KMS-11 (cell line): ENCODE measurements around the gene METTL22.

Experiments used
- H2AFZ ChIP-seq: fragments of 200-600 bp; sonication (generic); 2 replicates; pipeline ENCODE4 v1.6.1; 2016; ENCODE audit warnings: antibody characterized with exemption, mixed run types, low read depth
- H3K27ac ChIP-seq: fragments of 200-600 bp; sonication (generic); 2 replicates; pipeline ENCODE4 v1.6.1; 2016; ENCODE audit warnings: mild to moderate bottlenecking, mixed run types
- H3K27me3 ChIP-seq: fragments of 200-600 bp; sonication (generic); 2 replicates; pipeline ENCODE4 v1.6.1; 2017; ENCODE audit warnings: mild to moderate bottlenecking, low read depth, mixed run types, moderate library complexity; ENCODE audit not compliant: insufficient read depth
- H3K36me3 ChIP-seq: fragments of 200-600 bp; sonication (generic); 2 replicates; pipeline ENCODE4 v1.6.1; 2017; ENCODE audit warnings: mild to moderate bottlenecking, mixed run types; ENCODE audit not compliant: insufficient read depth
- H3K4me1 ChIP-seq: fragments of 200-600 bp; sonication (generic); 2 replicates; pipeline ENCODE4 v1.6.1; 2016; ENCODE audit warnings: mild to moderate bottlenecking, low read depth, mixed run types; ENCODE audit not compliant: poor library complexity, severe bottlenecking
- H3K4me2 ChIP-seq: fragments of 200-600 bp; sonication (generic); 2 replicates; pipeline ENCODE4 v1.7.0; 2016; ENCODE audit warnings: mild to moderate bottlenecking, mixed run types
- H3K4me3 ChIP-seq: fragments of 200-600 bp; sonication (generic); IDR thresholded peaks from 2 replicates; pipeline ENCODE4 v1.6.1; 2017; ENCODE audit warnings: low read depth, low read length, mixed read lengths; ENCODE audit not compliant: insufficient read depth
- H3K79me2 ChIP-seq: fragments of 200-600 bp; sonication (generic); 2 replicates; pipeline ENCODE4 v1.6.1; 2016; ENCODE audit warnings: low read depth, mixed run types; ENCODE audit not compliant: insufficient read depth
- H3K9ac ChIP-seq: fragments of 200-600 bp; sonication (generic); 2 replicates; pipeline ENCODE4 v1.6.1; 2016; ENCODE audit warnings: mild to moderate bottlenecking, mixed run types
- H4K20me1 ChIP-seq: fragments of 200-600 bp; sonication (generic); 2 replicates; pipeline ENCODE4 v1.6.1; 2016; ENCODE audit warnings: mild to moderate bottlenecking, mixed run types; ENCODE audit not compliant: insufficient read depth
- TF ChIP-seq, protein P1 (sequence below): fragments of 200-600 bp; sonication (generic); conservative IDR thresholded peaks from 2 replicates; pipeline ENCODE4 v1.6.1; 2017; ENCODE audit warnings: low read depth, mild to moderate bottlenecking, antibody characterized with exemption, low read length, moderate library complexity, mixed read lengths

The METTL22 gene

GRCh38 chr16:8607214-8607613 is 14.3 kb upstream of the METTL22 start:
- Histone ChIP-seq H2AFZ (no peak overlapping the region), H3K4me1 (no peaks in the 10 kb centered on the region), H3K79me2 (no peaks in the 10 kb centered on the region), H3K36me3 (no peaks in the 10 kb centered on the region), H4K20me1 (no peaks in the 10 kb centered on the region), H3K9ac (no peak overlapping the region), H3K27ac (no peak overlapping the region), H3K4me3 (no peak overlapping the region), H3K4me2 (no peak overlapping the region), H3K27me3 (no peaks in the 10 kb centered on the region)
- TF ChIP-seq, protein P1, sequence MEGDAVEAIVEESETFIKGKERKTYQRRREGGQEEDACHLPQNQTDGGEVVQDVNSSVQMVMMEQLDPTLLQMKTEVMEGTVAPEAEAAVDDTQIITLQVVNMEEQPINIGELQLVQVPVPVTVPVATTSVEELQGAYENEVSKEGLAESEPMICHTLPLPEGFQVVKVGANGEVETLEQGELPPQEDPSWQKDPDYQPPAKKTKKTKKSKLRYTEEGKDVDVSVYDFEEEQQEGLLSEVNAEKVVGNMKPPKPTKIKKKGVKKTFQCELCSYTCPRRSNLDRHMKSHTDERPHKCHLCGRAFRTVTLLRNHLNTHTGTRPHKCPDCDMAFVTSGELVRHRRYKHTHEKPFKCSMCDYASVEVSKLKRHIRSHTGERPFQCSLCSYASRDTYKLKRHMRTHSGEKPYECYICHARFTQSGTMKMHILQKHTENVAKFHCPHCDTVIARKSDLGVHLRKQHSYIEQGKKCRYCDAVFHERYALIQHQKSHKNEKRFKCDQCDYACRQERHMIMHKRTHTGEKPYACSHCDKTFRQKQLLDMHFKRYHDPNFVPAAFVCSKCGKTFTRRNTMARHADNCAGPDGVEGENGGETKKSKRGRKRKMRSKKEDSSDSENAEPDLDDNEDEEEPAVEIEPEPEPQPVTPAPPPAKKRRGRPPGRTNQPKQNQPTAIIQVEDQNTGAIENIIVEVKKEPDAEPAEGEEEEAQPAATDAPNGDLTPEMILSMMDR, result no peak

- Histone ChIP-seq H2AFZ (no peak overlapping the region), H3K4me3 (no peak overlapping the region), H3K9ac (no peak overlapping the region), H3K27me3 (no peaks in the 10 kb centered on the region), H3K79me2 (no peaks in the 10 kb centered on the region), H3K4me1 (no peaks in the 10 kb centered on the region), H4K20me1 (no peaks in the 10 kb centered on the region), H3K4me2 (no peak overlapping the region), H3K36me3 (no peaks in the 10 kb centered on the region), H3K27ac (no peak overlapping the region)
- TF ChIP-seq, protein P1, result no peak
Measured at GRCh38 chr16:8611122-8611521, 10.4 kb upstream of the METTL22 start.

- no peaks in the 10 kb centered on the region for H4K20me1 ChIP-seq
- H3K4me2 ChIP-seq, result no peak overlapping the region
- no peaks in the 10 kb centered on the region for H3K79me2 ChIP-seq
- H2AFZ ChIP-seq, result no peak overlapping the region
- no peak overlapping the region for H3K9ac ChIP-seq
- H3K4me1 ChIP-seq, result no peaks in the 10 kb centered on the region
- H3K27me3 ChIP-seq, result no peaks in the 10 kb centered on the region
- TF ChIP-seq, protein P1, result no peak
- H3K27ac ChIP-seq, result no peak overlapping the region
- H3K36me3 ChIP-seq, result no peaks in the 10 kb centered on the region
- no peak overlapping the region for H3K4me3 ChIP-seq
Measured at GRCh38 chr16:8611886-8612600, 9.5 kb upstream of the METTL22 start.

DNA sequence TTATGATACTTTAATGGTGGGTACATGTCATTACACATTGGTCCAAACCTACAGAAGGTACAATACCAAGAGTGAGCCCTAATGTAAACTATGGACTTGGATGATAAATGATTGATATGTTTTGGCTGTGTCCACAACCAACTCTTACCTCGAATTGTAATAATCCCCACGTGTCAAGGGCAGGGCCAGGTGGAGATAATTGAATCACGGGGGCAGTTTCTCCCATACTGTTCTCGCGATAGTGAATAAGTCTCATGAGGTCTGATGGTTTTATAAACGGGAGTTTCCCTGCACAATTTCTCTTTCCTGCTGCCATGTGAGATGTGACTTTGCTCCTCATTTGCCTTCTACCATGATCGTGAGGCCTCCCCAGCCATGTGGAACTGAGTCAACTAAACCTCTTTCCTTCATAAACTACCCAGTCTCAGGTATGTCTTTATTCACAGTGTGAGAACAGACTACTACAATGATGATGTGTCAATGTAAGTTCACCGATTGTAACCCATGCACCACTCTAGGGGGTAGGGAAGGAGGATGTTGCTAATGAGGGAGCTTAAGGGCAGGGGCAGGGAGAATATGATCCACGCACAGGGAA is 7.0 kb upstream of the METTL22 start:
- Histone ChIP-seq H3K79me2 (no peaks in the 10 kb centered on the region), H2AFZ (no peak overlapping the region), H4K20me1 (no peaks in the 10 kb centered on the region), H3K36me3 (no peaks in the 10 kb centered on the region), H3K4me3 (no peak overlapping the region), H3K9ac (no peak overlapping the region), H3K4me2 (no peak overlapping the region), H3K27me3 (no peaks in the 10 kb centered on the region), H3K27ac (no peak overlapping the region), H3K4me1 (no peaks in the 10 kb centered on the region)
- TF ChIP-seq, protein P1, result no peak
